SKM-1 treated with dmso at 0.1 percent for 144 hours (cell line): ENCODE measurements around the gene CSF2.

Source experiments
- DNase-seq: peaks from one replicate; lab custom pipeline; 2025; ENCODE audit not compliant: unreplicated experiment; lab: John Stamatoyannopoulos, UW

The CSF2 gene

GRCh38 chr5:132086277-132086794 lies 12.7 kb downstream of the CSF2 start:
- no peak for DNase-seq

GRCh38 chr5:132087176-132087575 lies 13.6 kb downstream of the CSF2 start:
- no peak for DNase-seq

- no peak for DNase-seq
Observed at GRCh38 chr5:132087661-132088060, 14.1 kb downstream of the CSF2 start.

GRCh38 chr5:132089363-132089762 lies 15.8 kb downstream of the CSF2 start:
- DNase-seq, result no peak

- no peak for DNase-seq
Observed at GRCh38 chr5:132090107-132090506, 16.5 kb downstream of the CSF2 start.

GRCh38 chr5:132093271-132093670 lies 19.7 kb downstream of the CSF2 start:
- DNase-seq, result no peak

GRCh38 chr5:132094393-132095076 lies 20.9 kb downstream of the CSF2 start:
- no peak for DNase-seq

- DNase-seq, result no peak
Observed at GRCh38 chr5:132095077-132095410, 21.5 kb downstream of the CSF2 start.

- DNase-seq, result no peak
Observed at GRCh38 chr5:132095424-132095972, 21.9 kb downstream of the CSF2 start.

GRCh38 chr5:132096904-132097303 lies 23.3 kb downstream of the CSF2 start:
- DNase-seq, result no peak

GRCh38 chr5:132098151-132098594 lies 24.6 kb downstream of the CSF2 start:
- no peak for DNase-seq

- DNase-seq, result no peak
Observed at GRCh38 chr5:132098621-132099020, 25.0 kb downstream of the CSF2 start.

- no peak for DNase-seq
Observed at GRCh38 chr5:132099076-132099748, 25.6 kb downstream of the CSF2 start.

- DNase-seq, result no peak
Observed at GRCh38 chr5:132099905-132100304, 26.3 kb downstream of the CSF2 start.

- DNase-seq, result peak; percentile 9
Observed at GRCh38 chr5:132100672-132101261, 27.2 kb downstream of the CSF2 start.

GRCh38 chr5:132101385-132101880 lies 27.8 kb downstream of the CSF2 start:
- DNase-seq, result no peak

GRCh38 chr5:132102101-132102701 lies 28.6 kb downstream of the CSF2 start:
- no peak for DNase-seq

- DNase-seq, result no peak
Observed at GRCh38 chr5:132102944-132103331, 29.3 kb downstream of the CSF2 start.

GRCh38 chr5:132103332-132103951 lies 29.9 kb downstream of the CSF2 start:
- peak; percentile 47 for DNase-seq

GRCh38 chr5:132103969-132104391 lies 30.4 kb downstream of the CSF2 start:
- DNase-seq, result no peak

GRCh38 chr5:132104556-132104955 lies 31.0 kb downstream of the CSF2 start:
- no peak for DNase-seq
